K562 (cell line): ENCODE results near the gene ACSF2. TPM values are rescaled to one million over a fixed set of nuclear protein-coding genes. Genes with fewer than 3 reads are reported as not detected.

Source experiments
- BCOR ChIP-seq: fragments of 450-650 bp; IDR thresholded peaks from 2 replicates; pipeline ENCODE4 v1.6.1; 2016
- CHD4 ChIP-seq: fragments of 200-600 bp; sonication (generic); IDR thresholded peaks from 3 replicates; pipeline ENCODE4 v1.6.1; 2012; ENCODE audit warnings: low read depth, mild to moderate bottlenecking, mixed read lengths, low read length, inconsistent platforms; ENCODE audit not compliant: insufficient read depth, insufficient replicate concordance, poor library complexity, severe bottlenecking
- FOXO4 ChIP-seq: fragments of 450-650 bp; formaldehyde crosslinking; IDR thresholded peaks from 2 replicates; pipeline ENCODE4 v1.4.0; 2020; ENCODE audit warnings: mild to moderate bottlenecking, moderate library complexity
- HEY1 ChIP-seq: fragments of 250-450 bp; sonication (Bioruptor Pico); IDR thresholded peaks from 2 replicates; pipeline ENCODE4 v1.5.0; 2020; ENCODE audit warnings: mild to moderate bottlenecking, moderate library complexity, borderline replicate concordance
- HNRNPK ChIP-seq: fragments of 200-400 bp; formaldehyde crosslinking; IDR thresholded peaks from one replicate; pipeline ENCODE4 v1.6.1; 2018; ENCODE audit warnings: mild to moderate bottlenecking, low read depth, low read length; ENCODE audit not compliant: poor library complexity, severe bottlenecking
- ILF3 ChIP-seq: fragments of 450-650 bp; IDR thresholded peaks from 2 replicates; pipeline ENCODE4 v1.6.1; 2018; ENCODE audit warnings: antibody characterized with exemption, mild to moderate bottlenecking, moderate library complexity, borderline replicate concordance
- MNT ChIP-seq, 2 experiments: fragments of 450-650 bp; conservative IDR thresholded peaks; 2 replicates each; pipeline ENCODE4 v1.6.1; 2017; ENCODE audit warnings: mild to moderate bottlenecking in 2 of 2, moderate library complexity in 2 of 2
- NRF1 ChIP-seq, 2 experiments: fragments of 450-650 bp; IDR thresholded peaks in 1 of 2; conservative IDR thresholded peaks in 1 of 2; 2 replicates each; pipeline ENCODE4 v1.6.1; 2014; ENCODE audit warnings: mild to moderate bottlenecking in 2 of 2
- PHF20 ChIP-seq: fragments of 450-650 bp; IDR thresholded peaks from 2 replicates; pipeline ENCODE4 v1.6.1; 2018; ENCODE audit not compliant: partially characterized antibody
- RFX5 ChIP-seq: IDR thresholded peaks from 2 replicates; pipeline ENCODE4 v1.6.1; 2011; ENCODE audit warnings: low read depth, mild to moderate bottlenecking, improper control_type of control experiment, low read length
- RREB1 ChIP-seq: fragments of 250-450 bp; sonication (Bioruptor Pico); IDR thresholded peaks from 2 replicates; pipeline ENCODE4 v1.4.0; 2020
- SMAD1 ChIP-seq: fragments of 150-350 bp; IDR thresholded peaks from 2 replicates; pipeline ENCODE4 v1.6.1; 2014; ENCODE audit warnings: low read length, low read depth; ENCODE audit not compliant: partially characterized antibody
- TEAD1 ChIP-seq, 2 experiments: fragments of 450-650 bp in 1 of 2; sonication (generic) in 1 of 2; formaldehyde crosslinking; IDR thresholded peaks; 2 replicates each; pipeline versions ENCODE4 v1.4.0 to v1.8.0; 2020 to 2022; ENCODE audit warnings: mild to moderate bottlenecking in 2 of 2, missing genetic modification reagents in 1 of 2
- ZFX ChIP-seq: sonication (generic); formaldehyde crosslinking; IDR thresholded peaks from 2 replicates; pipeline ENCODE4 v1.8.0; 2022; ENCODE audit warnings: mild to moderate bottlenecking, missing genetic modification reagents, moderate library complexity
- ZNF133 ChIP-seq: fragments of 250-450 bp; sonication (Bioruptor Pico); IDR thresholded peaks from 2 replicates; pipeline ENCODE4 v1.4.0; 2020; ENCODE audit warnings: mild to moderate bottlenecking
- ZNF696 ChIP-seq: fragments of 250-450 bp; sonication (Bioruptor Pico); conservative IDR thresholded peaks from 2 replicates; pipeline ENCODE4 v1.4.0; 2020; ENCODE audit warnings: mild to moderate bottlenecking, moderate library complexity
- polyA plus RNA-seq, 8 experiments: library from polyadenylated mRNA; depleted of rRNA in 4 of 8; stranded (reverse) in 5 of 8; unstranded in 3 of 8; fragments of >200 nt; fragmentation: Nextera tagmentation in 2 of 8; fragmentation: Illumina TruSeq in 1 of 8; extraction: Ambion mirVana in 2 of 8; extraction: Trizol in 1 of 8; gene quantifications; 2 replicates each; pipeline versions ENCODE4 v1.2.1 to v1.2.3, GENCODE V29; 2011 to 2014; ENCODE audit warnings: inconsistent platforms in 1 of 8, missing spikeins in 1 of 8
- total RNA-seq, 7 experiments: library from RNA; depleted of rRNA in 6 of 7; stranded (reverse); fragments of >200 nt in 6 of 7; fragmentation: Illumina TruSeq in 2 of 7; extraction: Trizol in 2 of 7; gene quantifications; 2 replicates each; pipeline versions ENCODE4 v1.2.1 to v1.2.3, GENCODE V29; 2011 to 2021; ENCODE audit warnings: low replicate concordance in 1 of 7

The ACSF2 gene
- total and polyA plus RNA-seq, 9 of the 15 experiments (the other 6 are each of a cell fraction or from before 2014, with no cell fraction given), result 0.89 to 6.1 (median 3.5) TPM

DNA sequence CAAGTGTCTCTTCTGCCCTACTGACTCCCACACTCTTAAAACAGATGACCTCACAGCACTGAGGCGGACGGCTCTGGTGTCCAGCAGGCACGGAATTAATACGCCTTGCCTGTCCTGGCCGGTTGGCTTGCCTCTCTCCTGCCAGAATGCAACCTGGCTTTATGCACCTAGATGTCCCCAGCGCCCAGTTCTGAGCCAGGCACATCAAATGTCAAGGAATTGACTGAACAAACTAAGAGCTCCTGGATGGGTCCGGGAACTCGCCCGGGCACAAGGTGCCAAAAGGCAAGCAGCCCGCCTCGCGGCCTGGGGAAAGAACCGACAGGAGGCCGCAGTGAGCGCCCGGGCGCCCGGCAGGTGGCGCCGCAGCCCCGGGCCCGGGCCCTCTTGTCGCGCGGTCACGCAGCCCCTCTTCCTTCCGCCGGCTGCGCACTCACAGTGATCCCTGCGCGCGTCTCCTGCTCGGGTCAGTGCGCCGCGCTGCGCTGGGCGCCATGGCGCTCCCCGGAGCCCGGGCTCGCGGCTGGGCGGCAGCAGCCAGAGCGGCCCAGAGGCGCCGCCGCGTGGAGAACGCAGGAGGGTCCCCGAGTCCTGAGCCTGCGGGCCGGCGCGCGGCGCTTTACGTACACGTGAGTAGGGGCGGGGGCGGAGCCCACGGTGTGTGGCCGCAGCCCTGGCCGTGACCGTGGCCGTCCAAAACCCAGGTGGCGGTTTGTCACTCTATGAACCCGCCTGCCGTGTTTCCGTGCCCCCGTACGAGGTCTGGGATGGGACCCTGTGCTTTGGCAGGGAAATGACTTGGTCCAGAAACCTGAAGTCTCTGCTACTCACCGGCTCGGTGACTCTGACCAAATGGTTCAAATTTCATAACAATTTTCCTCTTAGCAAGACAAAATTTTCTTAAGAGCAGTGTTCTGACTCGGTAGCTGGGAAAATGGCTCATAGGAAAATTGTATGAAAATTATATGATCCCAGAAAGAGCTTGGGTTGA is 52.7 kb downstream of the ACSF2 start, which contains the start of gene RSAD1 (continued):
- peak; percentile 39 for TF ChIP-seq HNRNPK
- TF ChIP-seq RREB1 (CRISPR knock-in tag), result peak; percentile 12; the same call in 1 of the 2 replicates
- TF ChIP-seq BCOR, result no peak
- no peak for TF ChIP-seq SMAD1
- TF ChIP-seq ZNF696, result no peak
- no peak for TF ChIP-seq HEY1
- peak; percentile 88 for TF ChIP-seq ILF3
- no peak for TF ChIP-seq RFX5
- no peak for TF ChIP-seq ZNF133 (CRISPR knock-in tag)
- no peak for TF ChIP-seq CHD4
- peak; percentile 9 to 73; a peak in 3 of 4 replicates for TF ChIP-seq TEAD1 (CRISPR knock-in tag; IDR thresholded peaks at IDR 0.05)
- peak; percentile 78 for TF ChIP-seq PHF20
- peak; percentile 97 for TF ChIP-seq ZFX (CRISPR knock-in tag)
- peak; percentile 89 to 90 for TF ChIP-seq NRF1 (conservative IDR thresholded peaks at IDR 0.05 in 1 of 2, IDR thresholded peaks at IDR 0.05 in 1 of 2)
- peak; percentile 60 to 83; a peak in 3 of 4 replicates for TF ChIP-seq MNT (conservative IDR thresholded peaks at IDR 0.05)
- TF ChIP-seq FOXO4 (CRISPR knock-in tag), result no peak
